Suppressor macrophage treated with lipopolysaccharide for 4 hours (primary cell): ENCODE data around the gene RUBCNL.
"Not testable (repeated sequence)": the region's sequence is repeated elsewhere in the genome, so short reads cannot be mapped to it uniquely, and the experiment has no call there.

Experiments
- DNase-seq: peaks from one replicate; pipeline ENCODE4 v3.0.0-alpha.2; 2020

The RUBCNL gene

DNA sequence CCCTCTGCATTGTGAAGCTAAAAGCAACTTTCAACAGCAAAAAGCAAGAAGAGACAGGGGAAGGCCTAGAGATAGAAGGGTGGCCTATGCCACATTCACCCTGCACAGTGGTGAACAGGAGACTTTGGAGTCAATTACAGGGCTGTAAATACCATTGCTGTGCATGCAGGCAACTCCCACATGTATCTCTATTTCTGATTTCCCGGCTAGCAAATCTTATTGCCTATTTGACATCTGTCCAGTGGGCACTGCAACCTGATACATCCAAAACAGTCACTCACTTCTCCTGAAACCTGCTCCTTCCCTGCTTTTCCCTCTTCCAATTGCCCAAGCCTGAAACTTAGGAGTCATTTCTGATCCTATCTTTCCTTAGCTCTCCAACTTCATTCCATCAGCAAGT lies 13.4 kb downstream of the RUBCNL start:
- no peak for DNase-seq

DNA sequence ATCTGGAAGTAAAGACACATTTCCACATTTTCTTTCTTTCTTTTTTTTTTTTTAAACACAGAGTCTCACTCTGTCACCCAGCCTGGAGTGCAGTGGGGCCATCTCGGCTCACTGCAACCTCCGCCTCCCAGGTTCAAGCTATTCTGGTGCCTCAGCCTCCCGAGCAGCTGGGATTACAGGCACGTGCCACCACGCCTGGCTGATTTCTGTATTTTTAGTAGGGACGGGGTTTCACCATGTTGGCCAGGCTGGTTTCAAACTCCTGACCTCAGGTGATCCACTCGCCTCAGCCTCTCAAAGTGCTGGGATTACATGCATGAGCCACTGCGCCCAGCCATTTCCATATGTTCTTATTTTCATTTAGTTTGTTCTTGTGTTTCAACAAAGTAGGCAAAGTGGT lies 14.1 kb downstream of the RUBCNL start:
- DNase-seq = not testable (repeated sequence)

DNA sequence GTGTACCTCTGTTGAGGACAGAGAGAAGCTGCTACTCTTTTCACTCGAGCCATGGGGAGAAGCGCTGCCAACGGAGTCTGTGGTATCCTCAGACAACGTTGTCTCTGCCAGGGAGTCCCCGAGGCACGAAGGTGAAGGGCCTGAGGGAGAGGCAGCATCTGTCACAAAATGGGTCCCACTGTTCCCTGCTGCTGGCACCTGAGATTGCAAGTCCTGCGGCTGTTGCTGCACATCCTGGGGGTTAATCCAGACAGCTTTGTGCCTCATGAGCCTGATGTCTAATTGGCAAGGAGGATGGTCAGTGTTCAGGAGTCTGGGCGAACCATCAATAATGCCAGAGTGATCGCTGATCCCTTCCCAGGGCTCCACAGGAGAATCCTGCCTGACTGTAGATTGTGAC lies 15.0 kb downstream of the RUBCNL start:
- DNase-seq = no peak

DNA sequence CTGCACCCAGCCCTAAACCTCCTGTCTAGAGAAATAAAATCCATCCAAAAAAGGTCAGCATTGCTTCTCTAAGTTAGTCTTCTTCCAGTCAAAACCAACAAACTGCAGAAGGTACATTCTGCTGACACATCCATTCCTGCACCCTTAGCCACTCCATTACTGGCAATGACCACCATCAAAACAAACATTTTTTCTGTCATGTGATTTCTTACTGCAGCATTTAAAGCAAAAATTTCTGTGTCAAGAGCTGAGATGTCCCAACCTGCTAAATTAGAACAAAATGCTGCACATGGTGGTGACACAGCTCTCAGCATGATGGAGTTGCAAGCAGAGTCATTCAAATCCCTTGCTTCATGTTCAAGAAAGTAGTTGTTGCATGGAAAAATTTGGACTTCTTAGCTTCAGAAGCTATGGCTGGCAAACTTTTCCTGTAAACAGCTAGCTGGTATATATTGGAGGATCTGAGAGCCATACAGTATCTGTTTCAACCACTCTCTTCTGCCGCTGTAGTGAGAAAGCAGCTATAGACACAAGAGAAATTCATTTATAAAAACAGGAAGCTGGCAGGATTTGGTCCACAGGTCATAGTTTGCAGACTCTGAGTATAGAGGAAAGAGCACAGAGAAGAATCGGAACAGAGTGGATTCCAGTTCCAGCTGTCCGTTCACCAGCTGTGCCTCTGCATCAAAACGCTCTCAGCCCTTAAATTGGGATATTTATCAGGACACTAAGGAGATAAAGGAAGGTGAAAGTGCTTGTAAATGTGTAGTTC lies 17.4 kb downstream of the RUBCNL start:
- DNase-seq = peak; percentile 83

DNA sequence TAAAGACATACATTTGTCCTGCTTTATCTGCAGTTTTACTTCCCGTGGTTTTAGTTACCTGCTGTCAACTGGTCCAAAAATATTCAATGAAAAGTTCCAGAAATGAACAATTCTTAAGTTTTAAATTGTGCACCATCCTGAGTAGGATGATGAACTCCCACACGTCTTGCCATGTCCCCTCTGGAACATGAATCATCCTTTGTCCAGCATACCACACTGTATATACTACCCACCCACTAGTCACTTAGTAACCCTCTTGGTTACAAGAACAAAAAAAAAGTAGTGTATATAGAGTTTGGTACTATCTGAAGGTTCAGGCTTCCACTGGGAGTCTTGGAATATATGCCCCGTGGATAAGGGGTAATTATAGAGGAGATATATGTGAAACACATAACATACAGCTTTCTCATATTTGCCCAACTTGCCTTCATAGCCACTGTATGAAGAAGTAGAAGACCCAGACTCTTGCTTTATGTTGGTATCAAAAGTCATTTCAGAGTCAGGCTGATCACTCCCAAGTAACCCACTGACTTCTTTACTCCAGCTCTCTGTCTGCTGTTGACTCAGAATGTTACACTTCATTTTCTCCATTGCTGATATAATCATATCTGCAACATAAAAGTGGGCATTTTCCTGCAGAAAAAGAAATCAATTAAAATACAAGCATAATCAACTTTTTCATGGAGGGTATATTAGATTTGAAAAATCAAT lies 19.3 kb downstream of the RUBCNL start:
- peak; percentile 49 for DNase-seq

DNA sequence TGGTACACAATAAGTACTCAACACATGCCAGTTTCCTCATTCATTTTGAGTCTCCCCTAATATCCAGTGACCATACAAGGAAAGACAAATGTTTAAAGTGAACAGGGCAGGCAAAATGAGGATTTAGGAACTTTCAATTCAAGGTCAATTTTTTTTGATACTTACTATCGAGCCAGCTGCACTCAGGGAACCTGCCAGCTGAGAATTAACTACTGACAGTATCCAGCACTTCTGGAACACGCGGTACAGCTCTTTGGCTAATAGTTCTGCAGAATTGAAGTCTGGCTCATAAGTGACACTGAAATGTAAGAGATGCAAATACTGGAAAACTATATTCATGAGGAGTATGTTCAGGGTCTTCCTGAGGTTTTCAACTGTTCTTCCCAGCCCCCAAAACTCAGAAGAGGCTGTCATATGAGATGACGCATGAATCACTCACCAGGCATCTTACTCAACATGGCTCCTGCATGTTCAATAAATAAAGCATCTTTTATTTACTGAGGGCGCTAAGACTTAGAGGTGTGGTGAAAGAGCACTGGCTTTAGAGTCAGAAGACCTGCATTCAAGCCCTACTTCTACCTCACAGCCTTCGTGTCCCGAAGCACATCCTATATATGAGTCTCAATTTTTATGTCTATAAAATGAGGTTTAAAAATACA lies 25.6 kb downstream of the RUBCNL start:
- DNase-seq = no peak

DNA sequence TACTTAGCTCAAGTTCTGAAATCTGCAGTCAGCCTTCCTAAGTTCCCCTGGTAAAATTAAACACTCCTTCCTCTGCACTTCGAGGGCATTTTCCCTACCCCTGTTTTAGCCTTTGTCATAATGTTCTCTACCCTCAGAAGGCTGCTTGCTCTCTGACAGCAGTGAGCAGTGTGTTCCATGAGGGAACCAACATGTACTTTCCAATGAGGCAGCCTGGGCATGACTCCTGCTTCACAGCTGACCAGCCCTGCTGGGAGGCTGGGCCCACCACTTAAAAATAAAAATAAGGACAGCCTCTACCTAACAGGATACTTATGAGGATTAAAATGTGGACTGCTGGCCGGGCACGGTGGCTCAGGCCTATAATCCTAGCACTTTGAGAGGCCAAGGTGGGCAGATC lies 26.4 kb downstream of the RUBCNL start:
- no peak for DNase-seq

DNA sequence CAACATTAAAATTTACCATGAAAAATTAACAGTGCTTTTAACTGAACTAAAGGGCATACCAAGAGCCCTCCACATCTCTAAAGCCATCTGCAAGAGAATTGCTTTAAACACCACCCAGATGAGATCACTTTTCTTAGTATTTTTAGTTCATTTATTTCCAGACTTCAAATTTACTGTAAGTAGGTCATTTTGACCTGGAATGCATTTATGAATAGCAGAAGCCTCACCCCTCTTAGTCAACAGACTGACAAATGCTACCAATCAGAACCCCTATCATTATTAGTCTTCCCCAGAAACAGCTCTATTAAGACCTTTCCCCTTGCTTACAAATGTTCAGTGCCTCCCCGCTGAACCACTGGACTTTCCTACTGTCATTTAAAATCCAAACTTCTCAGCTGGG lies 27.3 kb downstream of the RUBCNL start:
- no peak for DNase-seq

DNA sequence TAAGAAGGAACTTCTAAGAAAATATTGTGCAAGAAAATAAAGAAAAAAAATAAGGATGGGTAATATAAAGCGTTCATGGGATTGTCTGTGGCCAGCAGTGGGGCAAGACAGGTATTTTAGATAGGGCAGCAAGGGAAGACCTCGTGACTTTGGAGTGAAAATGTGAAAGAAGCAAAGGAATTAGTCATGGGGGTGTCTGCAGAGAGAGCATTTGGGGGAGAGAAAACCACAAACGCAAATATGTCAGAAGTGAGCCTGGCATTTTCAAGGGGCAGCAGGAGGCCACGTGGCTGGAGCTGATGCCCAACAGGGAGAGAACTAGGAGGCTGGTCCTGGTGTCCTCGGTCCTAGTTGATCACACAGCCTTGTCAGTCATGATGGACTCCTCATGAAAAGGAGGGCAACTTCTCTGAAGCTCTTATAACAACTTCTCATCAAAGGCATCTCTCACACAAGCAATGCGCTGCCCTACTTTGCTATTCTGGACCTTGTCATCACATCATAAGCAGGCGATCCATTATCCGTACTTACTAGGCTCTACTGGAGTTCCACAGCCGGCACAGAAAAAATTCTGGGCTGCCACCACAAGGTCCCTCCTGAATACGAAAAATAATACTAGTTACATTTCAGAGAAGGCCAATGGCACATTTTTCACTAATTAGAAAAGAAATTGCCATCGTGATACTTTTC lies 31.0 kb downstream of the RUBCNL start:
- no peak for DNase-seq

DNA sequence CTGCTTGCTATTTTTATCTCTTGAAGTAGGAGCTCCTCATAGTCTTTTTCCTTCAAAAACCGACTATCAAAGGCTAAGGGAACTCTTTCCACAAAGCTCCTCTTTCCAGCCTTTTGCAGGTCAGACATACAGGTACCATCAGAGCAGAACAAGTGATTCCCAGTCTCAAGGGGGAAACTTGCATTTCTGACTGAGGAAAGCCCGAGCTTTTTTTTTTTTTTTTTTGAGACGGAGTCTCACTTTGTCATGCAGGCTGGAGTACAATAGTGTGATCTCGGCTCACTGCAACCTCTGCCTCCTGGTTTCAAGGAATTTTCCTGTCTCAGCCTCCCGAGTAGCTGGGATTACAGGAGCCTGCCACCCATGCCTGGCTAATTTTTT lies 32.0 kb downstream of the RUBCNL start:
- no peak for DNase-seq

DNA sequence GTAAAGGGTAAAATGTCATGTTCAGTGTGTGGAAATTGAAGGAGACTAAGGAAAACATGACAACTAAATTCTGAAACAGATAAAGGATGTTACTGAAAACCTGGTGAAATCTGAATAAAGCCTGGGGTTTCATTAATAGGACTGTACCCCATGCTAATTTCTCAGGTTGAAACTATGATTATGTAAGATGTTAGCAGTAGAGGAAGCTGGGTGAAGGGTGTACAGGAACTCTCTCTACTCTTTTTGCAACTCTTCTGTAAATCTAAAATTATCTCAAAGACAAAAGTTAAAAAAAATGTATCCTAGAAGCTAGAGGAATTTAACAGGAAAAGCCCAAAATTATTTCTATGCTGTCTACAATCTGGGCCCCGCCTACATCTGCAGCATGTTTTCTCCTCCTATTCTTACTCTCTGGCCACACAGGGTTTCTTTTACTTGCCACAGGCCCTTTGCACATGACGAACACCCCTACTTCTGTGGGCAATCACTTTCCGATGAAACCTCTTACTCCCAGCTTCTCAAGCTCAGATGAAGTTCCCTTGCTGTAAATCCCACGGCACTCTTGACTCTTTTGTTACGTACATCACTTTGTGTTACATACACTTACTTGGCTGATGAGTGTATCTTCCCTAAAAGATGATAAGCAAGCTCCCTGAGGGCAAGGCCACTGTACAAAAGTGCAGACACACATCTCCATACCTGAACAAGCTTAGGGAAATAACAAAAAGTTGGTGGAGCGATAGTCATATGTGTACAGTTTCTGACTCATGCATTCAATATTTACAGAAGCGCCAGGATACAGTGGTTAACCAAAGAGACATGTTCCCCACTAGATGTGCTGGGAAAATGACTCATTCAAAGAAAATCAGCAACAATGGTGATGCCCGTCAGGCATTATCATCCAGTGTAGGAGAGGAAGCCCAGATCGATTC lies 32.6 kb downstream of the RUBCNL start:
- DNase-seq = peak; percentile 94

DNA sequence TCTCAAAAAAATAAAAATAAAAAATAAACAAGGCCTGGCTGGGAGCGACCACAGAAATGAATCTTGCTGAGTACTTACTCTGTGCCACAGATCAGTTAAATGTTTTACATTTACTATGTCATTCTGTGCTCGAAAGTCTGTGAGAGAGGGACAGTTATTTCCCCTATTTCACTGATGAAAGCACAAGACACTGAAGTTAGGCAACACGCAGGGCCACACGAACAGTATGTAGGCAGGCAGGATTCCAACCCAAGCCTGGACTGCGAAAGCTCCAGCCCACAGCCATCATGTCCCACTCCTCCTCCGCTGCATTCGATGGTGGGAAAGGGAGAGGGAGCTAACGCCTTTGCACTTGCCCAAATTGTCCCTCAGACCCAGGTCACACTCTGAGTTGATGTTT lies 34.2 kb downstream of the RUBCNL start:
- peak; percentile 92 for DNase-seq

DNA sequence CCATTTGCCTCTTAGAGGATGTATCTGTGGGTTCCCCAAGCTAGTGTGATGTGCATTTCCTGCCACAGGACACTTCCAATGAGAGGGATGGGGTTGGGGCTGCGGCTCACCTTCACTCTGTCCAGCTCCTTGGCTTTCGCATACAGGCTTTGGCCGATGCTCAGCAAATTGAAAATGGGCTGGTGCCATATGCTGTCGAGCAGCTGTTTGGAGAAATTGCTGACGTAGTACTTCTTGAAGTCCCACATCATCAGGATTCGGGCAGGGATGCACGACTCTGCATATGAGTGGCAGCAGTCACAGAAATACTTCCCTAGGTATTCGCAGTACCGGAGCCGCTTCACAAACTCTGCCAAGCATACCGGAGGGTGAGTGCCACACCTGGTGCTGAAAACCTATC lies 37.0 kb downstream of the RUBCNL start:
- no peak for DNase-seq

DNA sequence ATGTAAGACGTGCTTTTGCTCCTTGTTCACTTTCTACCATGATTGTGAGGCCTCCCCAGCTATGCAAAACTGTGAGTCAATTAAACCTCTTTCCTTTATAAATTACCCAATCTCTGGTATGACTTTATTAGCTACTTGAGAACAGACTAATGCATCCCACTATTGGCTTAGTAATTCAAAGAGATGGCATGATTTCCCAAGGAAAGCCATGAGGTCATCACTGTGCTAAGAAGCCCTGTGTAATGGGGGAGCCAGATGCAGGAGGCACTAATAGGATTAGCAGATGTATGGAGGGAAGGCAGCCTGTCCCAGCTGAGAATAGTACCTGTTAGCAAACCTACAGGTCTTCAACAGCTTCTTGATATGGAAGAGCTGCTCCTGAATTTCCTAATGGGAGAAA lies 38.1 kb downstream of the RUBCNL start:
- peak; percentile 76 for DNase-seq

DNA sequence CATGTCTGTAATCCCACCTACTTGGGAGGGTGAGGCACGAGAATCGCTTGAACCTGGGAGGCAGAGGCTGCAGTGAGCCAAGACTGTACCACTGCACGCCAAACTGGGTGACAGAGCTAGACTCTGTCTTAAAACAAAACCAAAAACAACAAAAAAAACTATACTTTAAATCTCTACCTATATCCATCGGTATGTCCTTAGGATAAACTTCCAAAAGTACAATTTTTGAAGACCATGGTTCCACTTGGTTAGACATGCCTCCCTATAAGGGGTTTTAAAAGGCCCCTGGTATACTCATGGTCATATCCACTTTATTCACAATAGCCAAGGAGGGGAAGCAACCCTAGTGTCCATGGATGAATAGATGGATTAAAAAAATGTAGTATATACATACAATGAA lies 39.8 kb downstream of the RUBCNL start:
- DNase-seq = no peak

DNA sequence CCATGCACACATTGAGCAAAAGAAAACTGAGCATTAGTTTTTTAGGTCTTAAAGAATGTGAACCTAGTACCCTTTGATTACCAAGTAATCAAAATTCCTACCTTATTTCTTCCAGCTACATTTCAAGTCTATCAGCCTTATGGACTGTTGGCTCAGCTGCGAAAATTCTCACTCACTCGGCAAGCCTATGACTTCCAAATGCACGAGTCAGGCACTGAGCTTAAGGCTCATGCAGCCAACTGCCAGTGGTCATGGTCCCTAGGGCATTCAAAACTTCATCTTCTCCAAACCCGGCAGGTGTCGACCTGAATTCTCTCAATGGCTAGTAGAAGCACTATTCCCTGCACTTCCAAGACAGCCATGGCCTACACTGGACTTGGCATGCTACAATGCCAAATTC lies 41.2 kb downstream of the RUBCNL start:
- DNase-seq = no peak

DNA sequence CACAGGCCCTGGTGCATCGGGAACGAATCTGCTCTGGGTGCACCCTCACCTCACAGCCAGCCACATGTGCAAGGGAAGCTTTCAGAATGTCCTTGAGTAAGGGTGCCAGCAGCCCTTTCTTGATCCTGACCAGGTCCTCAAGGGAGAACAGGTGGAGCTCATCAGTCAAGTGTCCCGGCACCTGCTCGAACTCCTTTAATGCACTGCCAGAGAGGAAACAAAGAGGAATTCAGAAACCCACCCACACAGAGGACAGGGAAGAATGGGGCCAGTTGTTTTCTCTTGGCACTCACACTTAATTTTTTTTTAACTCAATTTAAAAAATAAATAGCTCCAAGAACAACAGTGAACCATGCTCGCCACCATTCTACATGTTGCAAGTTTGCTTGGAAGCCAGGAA lies 41.7 kb downstream of the RUBCNL start:
- no peak for DNase-seq

DNA sequence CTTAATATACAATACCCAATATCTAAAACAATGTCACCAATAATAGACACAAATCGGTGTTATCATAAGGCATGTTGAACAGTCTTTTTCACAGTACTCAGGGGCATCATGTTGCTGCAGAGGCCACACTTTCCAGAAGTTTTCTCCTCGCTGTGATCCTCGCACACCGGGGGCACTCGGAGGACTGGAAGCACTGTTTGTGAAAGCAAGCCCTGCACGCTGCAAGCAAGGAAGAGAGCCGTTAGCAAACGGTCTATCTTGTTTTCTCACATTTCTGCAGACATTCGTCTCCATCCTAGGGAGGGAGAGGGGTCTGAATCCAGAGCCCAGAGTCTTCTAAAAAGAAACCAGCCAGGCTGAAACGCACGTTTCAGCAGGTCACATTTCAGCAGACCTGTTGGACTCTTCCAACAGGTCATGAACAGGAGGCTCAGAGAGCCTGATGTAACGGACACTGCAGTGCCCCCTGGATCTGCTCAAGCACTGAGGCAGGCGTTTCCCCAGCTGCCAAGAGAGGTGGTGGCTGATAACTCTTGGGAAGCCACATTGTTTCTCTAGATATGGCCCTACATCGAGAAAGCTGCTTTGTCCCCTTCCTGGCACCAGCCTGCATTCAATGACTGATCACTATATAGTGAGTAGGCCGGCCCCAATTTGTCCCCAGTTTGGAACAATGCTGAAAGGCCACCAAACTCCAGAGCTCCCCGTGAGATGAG lies 43.6 kb downstream of the RUBCNL start:
- no peak for DNase-seq

DNA sequence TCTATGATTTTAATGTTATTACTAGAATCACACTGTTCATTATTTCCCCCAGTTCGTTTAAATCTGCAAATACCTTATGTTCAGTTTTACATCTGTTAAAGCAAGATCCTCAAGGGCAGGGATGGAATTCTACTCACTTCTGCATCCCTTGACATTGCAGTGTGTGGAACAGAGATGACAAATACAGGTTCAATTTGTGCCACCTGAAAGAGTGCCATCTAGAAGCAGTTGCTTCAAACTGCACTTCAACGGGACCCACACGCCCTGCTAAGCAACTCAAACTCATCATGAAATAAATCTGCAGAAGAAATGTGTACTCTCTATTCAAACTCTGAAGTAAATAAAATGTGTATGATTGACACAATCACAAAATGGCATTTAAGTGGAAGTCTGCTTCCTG lies 44.5 kb downstream of the RUBCNL start:
- DNase-seq = no peak

DNA sequence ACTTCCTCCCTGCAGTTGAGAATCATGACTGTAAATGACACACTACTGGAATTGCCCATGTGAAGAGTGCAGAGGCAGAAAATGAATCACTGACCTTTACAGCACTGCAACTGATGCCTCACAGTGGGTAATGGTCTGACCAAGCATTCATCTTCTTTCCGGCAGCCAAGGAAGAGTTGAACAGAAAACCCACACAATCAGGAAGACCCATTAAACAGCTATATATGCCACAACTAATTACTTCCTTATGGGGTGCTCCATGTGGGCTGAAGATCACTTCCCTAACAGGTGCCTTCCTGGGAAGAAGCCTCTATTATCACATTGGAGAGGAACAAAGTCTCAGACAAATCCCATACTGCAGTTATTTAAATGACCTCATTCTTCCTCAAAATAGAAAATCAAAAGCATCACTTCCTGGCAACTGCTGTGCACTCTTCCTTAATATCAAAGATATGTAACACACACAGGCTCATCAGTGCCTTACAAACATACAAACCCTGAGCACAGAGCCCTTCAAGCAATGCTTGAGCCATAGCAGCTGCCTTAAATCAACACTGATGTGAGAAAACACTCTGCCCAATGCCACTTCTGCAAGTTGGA lies 45.8 kb downstream of the RUBCNL start:
- DNase-seq = peak; percentile 95

DNA sequence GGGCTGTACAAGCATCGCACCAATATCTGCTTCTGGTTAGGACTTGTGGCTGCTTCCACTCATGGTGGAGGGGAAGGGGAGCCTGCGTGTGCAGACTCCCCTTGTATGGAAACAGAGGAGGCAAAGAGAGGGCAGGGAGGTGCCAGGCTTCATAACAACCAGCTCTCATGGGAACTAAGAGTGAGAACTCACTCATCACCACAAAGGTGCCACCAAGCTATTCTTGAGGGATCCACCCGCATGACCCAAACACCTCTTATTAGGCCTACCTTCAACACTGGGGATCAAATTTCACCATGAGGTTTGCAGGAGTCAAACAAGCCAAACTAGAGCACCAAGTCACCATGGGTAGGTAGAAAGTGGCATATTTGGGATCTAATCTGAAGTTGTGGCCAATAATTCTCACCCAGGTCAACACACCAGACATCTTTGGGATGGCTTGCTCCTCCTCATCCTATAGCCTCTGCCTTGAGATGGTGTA lies 46.4 kb downstream of the RUBCNL start:
- DNase-seq = no peak
